Vagina (tissue), 2 donors: ENCODE measurements around the gene LPGAT1.

Experiments used
- CTCF ChIP-seq, 3 experiments: fragments of 450-650 bp in 2 of 3; fragments of 200-600 bp in 1 of 3; sonication (generic) in 1 of 3; IDR thresholded peaks; one replicate each; pipeline ENCODE4 v1.5.1; 2017 to 2019; ENCODE audit warnings: antibody characterized with exemption in 3 of 3, mild to moderate bottlenecking in 2 of 3, moderate library complexity in 2 of 3
- POLR2A ChIP-seq, 2 donors: fragments of 450-650 bp; IDR thresholded peaks; one replicate each; pipeline ENCODE4 v1.6.1; 2017; ENCODE audit warnings: antibody characterized with exemption in 2 of 2, mild to moderate bottlenecking in 2 of 2, moderate library complexity in 2 of 2
- POLR2AphosphoS5 ChIP-seq, 2 donors: sonication (generic); formaldehyde crosslinking; IDR thresholded peaks; one replicate each; pipeline ENCODE4 v1.9.0; 2017; ENCODE audit warnings: antibody characterized with exemption in 2 of 2, mild to moderate bottlenecking in 2 of 2, low read depth in 1 of 2; ENCODE audit not compliant: insufficient read depth in 1 of 2

GRCh38 chr1:211734791-211735190, 95.8 kb downstream of the LPGAT1 start:
- TF ChIP-seq CTCF (IDR thresholded peaks at IDR 0.05), result no peak
- TF ChIP-seq POLR2A (IDR thresholded peaks at IDR 0.05), result no peak
- TF ChIP-seq POLR2AphosphoS5 (IDR thresholded peaks at IDR 0.05; ENCODE audit: insufficient read depth in 1 of 2, low read depth in 1 of 2), result no peak
